ENCODE measurements around the gene MRGPRD.

DNA sequence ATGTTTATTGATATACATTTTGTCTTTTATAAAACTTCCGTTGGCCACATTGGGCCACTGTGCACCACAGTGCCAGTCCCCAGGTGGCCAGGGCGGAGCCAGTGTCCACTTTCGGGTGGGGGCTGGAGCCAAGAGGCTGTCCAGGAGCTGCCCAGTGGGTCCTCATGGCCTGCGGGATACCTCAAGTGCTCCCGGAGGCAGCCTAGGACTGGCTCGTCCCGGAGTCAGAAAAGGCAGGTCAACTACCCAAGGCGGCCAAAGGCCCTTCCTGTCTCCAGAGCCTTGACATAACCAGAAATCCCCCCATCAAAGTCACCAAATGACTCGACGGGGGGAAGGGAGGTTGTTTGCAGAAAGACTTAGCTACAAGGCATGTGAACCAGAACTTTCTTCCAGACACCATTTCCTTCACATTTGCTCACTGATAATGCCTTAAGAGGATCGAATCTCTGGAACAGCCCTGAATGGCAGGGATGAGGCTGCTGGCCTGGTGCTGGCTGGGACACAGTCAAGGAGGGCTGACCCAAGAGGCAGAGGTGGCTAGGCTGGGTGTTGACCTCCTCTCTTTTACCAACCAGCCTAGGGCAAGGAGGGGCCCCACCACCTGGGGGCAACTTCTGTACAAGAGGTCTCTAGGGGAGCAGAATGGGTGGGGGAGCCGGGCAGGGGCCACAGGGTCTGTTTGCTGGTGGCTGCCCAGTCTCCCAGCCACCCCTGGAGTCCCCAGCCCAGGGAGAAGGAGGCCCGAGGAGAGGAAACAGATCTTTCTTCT is 23.8 kb upstream of the MRGPRD start:
- TF ChIP-seq, protein P1, sequence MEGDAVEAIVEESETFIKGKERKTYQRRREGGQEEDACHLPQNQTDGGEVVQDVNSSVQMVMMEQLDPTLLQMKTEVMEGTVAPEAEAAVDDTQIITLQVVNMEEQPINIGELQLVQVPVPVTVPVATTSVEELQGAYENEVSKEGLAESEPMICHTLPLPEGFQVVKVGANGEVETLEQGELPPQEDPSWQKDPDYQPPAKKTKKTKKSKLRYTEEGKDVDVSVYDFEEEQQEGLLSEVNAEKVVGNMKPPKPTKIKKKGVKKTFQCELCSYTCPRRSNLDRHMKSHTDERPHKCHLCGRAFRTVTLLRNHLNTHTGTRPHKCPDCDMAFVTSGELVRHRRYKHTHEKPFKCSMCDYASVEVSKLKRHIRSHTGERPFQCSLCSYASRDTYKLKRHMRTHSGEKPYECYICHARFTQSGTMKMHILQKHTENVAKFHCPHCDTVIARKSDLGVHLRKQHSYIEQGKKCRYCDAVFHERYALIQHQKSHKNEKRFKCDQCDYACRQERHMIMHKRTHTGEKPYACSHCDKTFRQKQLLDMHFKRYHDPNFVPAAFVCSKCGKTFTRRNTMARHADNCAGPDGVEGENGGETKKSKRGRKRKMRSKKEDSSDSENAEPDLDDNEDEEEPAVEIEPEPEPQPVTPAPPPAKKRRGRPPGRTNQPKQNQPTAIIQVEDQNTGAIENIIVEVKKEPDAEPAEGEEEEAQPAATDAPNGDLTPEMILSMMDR (IDR thresholded peaks at IDR 0.05) = no peak
- no peak for TF ChIP-seq POLR2A (IDR thresholded peaks at IDR 0.05)
